Measurements from ENCODE around the gene TEX48.

The TEX48 gene, protein sequence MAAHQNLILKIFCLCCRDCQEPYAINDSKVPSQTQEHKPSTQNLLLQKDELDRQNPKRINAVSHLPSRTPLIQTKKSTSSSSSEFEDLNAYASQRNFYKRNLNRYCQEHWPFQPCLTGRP

GRCh38 chr9:114681594-114682332, at the start of gene TEX48:
Gene TEX48, minus strand, starts transcription at chr9:114682192. Its CDS starts 10,469 bp downstream, at chr9:114671723.
- DNase-seq: no peak

DNA sequence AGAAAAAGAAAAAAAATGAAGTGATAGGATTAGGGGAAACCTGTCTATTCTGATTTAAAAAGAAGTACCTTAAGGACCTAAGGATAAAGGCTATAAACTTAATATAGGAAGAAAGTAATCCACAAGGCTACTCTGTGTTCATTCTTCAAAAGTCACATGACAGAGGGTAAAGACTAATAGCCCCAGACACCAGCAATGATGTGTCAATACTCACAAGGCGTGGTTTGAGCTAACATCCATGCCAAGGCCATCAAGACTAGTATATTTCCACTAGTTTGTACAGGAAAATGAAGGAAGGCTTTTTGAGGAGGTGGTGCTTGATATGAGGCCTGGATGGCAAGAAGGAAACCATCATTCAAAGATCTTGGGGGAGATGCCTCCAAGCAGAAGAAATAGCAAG, 49.7 kb upstream of the TEX48 start:
- no peak for DNase-seq

GRCh38 chr9:114729706-114730105, 47.7 kb upstream of the TEX48 start:
- no peak for DNase-seq

DNA sequence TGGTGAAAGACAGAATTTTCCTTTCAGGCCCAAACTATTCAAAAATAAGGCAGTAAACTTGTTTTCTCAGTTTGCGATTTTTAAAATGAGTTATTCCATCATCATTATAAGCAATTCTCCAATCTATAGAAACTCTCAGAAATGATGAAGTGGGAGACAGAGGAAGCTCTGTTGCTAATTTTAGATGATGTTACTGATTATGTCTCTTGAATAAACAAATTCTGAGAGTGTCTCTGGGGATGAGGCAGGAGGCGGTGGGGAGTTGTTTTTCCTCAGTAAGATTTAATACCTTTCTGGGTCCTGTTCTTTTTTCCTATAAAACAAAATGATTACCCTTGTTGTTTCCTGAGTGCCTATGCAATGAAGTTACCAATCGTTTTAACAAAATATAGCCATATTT, 43.9 kb upstream of the TEX48 start:
- no peak for DNase-seq

GRCh38 chr9:114724744-114725143, 42.8 kb upstream of the TEX48 start:
- no peak for DNase-seq

DNA sequence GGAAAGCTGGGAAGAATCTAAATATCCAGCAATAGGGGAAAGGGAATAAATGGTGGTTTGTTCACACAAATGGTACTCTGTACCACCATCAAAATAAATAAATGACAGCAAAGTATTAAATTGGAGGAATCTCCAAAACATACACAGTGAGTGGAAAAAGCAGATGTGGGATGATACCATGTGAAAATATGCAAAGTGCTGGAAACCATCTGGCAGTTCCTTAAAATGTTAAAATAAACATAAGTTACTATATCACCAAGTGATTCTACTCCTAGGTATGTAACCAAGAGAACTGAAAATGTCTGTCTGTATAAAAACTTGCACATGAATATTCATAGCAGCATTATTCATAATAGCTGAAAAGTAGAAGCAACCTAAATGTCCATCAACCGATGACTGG, 41.9 kb upstream of the TEX48 start:
- no peak for DNase-seq

DNA sequence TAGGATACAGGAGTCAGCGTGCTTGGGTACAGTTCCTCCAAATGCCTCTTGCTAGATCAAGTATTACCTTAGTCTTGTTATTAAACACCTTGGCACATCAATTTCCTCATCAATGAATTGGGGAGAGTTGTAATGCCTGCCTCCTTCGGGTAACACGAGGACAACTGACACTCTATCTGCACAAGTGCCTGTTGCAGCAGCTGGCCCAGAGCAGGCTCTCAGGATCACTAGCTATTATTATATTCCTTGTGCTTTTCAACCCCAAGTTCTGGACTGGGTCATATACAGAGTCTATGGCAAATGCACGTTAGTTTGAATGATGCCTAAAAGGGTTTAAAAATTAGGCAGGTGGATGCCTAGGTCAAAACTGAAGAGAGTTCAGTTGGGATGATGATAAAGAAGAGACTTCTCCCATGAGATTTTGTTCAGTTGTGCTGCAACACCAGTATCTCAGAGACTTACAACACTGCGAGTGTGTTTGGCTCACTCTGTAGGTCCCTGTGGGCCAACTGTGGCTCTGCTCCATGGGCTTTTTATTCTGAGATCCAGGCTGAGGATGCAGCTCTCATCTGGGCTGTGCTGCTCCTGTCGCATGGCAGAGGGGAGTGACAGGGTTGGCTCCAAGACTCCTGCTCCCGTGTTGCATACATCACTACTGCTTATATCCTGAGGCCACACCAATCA, 41.1 kb upstream of the TEX48 start:
- DNase-seq: no peak

- no peak for DNase-seq
Observed at GRCh38 chr9:114722081-114722621, 40.2 kb upstream of the TEX48 start.

DNA sequence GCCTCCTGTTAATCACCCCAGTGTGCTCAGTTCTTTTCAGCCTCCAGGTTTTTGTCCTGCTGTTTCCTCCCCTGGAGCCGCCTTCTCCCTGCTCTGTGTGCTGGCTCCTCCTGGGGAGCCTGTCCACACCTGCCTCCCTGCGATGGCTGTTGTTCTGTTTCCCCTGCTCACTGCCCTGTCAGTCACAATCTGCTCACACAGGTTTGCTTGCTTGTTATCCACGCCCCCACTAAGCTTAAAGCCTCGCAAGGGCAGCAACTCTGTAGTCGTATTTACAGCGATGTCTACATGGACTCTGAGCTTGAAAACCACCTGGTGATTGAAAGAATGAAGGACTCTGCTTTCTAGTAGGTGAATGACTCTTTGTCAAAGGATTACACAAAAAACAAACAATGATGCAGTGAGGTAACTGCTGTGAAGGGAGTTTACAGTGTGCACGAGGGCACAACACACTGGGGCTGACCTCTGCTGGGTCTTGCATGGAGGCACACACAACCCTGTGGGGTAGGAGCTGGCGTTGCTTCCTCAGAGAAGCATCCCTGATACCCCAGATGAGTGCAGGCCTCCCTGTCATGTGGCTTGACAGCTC, 39.6 kb upstream of the TEX48 start:
- DNase-seq: no peak

DNA sequence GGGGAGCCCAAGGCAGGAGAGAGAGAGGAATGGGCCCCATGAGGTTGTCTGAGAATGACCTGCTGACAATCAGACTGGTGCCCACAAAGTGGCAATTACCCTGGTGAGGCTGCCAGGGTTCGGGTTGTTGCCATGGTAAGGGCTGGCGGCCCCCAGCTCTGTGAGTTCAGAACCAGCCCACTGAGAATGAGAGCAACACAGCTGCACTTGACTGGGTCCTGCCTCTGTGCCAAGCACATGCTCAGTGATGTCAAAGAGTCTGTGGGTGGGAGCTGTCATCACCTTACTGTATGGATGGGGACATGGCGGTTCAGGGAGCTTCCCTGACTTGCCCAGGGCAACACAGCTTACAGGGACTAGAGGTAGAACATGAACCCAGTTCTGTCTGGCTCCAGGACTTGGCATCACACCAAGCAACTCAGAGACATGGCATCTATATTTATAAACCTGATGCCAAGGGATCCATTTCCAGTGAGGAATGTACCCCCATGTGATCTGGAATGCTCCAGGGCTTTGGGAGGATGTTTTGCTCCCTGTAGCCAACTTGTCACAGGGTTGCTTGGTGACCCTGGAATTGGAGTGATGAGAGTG, 38.2 kb upstream of the TEX48 start:
- peak; percentile 15 for DNase-seq

DNA sequence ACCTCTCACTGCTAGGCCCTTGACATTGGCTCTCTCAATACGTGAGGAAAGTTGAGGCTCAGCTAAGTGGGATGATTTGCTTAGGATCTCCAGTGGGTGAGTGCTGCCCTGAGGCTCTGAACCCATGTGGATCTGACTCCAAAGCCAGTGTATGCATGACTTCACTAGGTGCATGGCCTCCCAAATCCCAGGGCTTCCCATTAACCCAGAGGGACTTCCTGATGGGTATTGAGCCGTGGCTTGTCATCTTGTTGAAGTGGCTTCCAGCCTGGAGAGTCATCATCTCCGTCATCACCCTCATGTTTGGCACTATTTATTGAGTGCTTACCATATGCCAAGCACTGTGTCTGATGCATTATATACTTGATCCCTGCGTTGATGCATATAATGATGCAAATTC, 37.3 kb upstream of the TEX48 start:
- no peak for DNase-seq

DNA sequence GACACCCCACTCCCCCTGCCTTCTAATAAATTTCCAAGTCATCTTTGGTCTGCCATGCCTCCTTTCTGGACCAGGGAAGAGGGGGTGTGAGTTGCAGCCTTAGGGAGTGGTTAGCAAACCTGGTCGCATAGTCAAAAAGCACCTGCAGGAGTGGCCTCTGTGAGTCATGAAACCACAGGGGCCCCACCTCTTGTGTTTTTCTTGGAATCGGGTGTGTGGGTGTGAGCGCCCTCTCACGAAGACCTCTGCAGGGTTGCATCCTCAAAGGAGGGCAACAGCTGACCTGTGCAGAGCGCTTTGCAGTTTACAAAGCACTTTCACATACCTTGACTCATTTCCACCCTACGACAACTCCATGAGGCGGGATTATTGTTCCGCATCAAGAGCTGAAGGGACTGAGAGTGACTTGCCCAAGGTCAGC, 36.8 kb upstream of the TEX48 start:
- no peak for DNase-seq

GRCh38 chr9:114717908-114718486, 36.0 kb upstream of the TEX48 start:
- DNase-seq: no peak

DNA sequence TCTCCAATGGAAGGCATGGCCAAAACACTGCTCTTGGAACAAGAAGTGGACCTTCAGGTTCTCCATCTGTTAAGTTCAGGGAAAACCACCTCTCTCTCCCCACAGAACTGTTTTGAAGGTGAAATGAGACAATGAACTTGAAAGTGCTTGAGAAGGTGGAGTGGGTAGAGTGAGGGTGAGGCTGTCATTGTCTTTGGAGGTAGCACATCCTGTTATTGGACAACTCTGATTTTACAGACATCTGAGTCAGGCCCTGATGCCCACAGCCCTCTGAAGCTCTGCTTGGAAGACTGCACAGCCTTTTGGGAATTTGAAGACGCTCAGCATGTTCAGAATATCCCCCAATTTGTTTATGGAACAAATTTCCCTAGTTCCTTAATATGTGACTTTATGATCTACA, 27.6 kb upstream of the TEX48 start:
- no peak for DNase-seq

DNA sequence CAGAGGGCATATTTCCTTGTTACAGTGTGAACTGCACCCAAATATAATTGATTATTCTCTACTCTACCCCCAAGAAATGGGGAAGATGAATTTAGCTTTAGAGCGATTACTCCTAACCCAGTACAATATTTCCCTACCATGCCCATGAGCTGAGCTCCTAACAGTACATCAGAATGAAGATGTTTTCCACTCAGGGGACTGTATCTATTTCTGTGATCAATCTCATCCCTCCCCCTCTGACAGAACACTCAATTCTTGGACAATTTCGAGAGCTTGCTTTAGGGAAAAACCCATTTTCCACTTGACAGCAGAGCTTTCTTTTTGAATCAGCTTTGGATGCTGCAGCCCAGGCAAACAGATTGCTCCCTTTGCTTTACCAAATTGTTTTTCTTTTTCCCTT, 24.7 kb upstream of the TEX48 start:
- no peak for DNase-seq

DNA sequence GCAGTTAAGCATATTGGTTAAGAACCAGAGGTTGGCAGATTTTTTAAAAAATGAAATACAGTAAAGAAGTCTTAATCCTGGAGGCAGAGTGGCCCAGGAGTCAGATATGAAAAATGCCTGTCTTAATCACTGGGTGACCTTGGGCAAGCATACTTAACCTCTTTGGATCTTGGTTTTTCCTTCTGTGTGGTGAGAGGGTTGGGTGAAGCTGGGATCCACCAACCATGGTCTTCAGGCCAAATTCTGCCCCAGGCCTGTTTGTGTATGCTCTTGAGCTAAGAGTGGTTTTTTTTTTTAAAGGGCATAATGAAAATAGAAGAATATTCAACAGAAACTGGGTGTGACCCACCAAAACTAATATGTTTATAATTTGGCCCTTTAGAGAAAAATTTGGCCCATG, 20.0 kb upstream of the TEX48 start:
- DNase-seq: no peak

DNA sequence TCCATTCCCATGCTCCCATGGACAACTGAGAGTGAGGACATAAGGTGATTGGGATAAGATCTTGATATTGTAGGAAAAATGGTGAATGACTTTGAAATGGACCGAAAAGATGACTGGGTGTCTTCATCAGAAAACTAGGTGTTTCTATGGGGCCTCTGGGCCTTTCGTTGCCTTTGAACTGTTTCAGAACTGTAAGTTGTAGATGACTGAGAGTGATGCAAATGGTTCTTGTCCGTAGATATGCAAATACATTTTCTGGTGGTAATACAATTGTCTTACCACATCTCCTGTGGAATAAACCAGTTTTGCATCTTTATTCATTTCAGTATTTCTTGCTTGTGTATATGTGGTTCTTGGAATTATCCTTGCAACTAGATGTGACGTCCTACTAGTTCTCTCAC, 16.0 kb upstream of the TEX48 start:
- no peak for DNase-seq

- no peak for DNase-seq
Observed at GRCh38 chr9:114696814-114697544, 15.0 kb upstream of the TEX48 start.

- DNase-seq: no peak
Observed at GRCh38 chr9:114695948-114696347, 14.0 kb upstream of the TEX48 start.

- no peak for DNase-seq
Observed at GRCh38 chr9:114694719-114695269, 12.8 kb upstream of the TEX48 start.

DNA sequence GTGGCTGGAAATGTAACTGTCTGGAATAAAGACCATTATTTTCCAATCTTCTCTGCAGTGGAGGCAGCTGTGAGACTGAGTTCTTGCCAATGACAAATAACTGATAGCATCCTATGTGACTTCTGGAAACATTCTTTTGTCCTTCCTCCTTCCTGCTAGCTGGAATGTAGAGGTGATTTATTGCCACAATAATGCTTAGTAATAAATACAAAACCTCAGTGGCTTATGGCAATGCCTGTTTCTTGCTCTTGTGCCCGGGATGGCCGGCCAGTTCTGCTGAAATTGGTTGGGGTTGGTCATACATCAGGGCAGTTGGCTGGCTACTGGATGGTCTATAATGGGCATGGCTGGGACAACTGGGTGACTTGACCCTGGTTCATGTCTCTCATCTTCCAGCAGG, 12.2 kb upstream of the TEX48 start:
- DNase-seq: no peak

All from NCI-H226 (cell line).